Measurements from ENCODE around the gene CCM2L. TPM values are rescaled to one million over a fixed set of nuclear protein-coding genes. Genes with fewer than 3 reads are reported as not detected.

Gene CCM2L
- polyA plus RNA-seq, 2 of the 4 experiments (the other 2 are of a cell fraction) = 0.05 to 0.18 TPM

DNA sequence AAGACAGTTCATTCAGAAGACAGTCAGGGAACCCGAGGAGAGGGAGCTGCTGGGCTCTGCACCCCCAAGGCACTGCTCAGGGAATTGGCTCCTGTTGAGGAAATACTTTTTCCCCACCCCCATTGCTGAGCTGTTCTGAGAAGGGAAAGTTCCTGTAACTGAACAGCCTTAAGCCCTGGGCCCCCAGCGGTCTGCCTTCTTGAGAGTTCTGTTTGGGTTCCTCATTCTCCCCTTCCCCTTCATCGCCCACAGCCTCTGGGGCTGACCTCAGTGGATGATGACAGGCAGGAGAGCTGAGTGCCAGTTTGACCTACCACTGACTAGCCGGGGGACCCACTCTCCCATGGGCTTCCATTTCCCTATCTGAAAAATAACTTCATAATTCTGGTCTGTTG, 52.5 kb downstream of the CCM2L start:
- Histone ChIP-seq H3K4me2 (no peak overlapping the region), H3K27ac (no peak overlapping the region), H3K4me1 (no peaks in the 10 kb centered on the region), H3K9me3 (no peaks in the 10 kb centered on the region; the same call in 2 of the 3 replicates), H3K4me3 (no peak overlapping the region)
- no peak for FAIRE-seq
- ATAC-seq = no peak
- TF ChIP-seq PHF8 (IDR thresholded peaks at IDR 0.05; ENCODE audit: borderline replicate concordance, low read depth) (no peak), CHD4 (IDR thresholded peaks at IDR 0.05; ENCODE audit: borderline replicate concordance) (no peak), FOSB (CRISPR knock-in tag; IDR thresholded peaks at IDR 0.05) (no peak), NPAS2 (CRISPR knock-in tag; IDR thresholded peaks at IDR 0.05; ENCODE audit: borderline replicate concordance) (no peak), TFCP2L1 (CRISPR knock-in tag; IDR thresholded peaks at IDR 0.05) (no peak), MAZ (IDR thresholded peaks at IDR 0.05; ENCODE audit: borderline replicate concordance, low read depth, low read length) (no peak), EP300 (IDR thresholded peaks at IDR 0.05) (no peak), TP53 (CRISPR knock-in tag; IDR thresholded peaks at IDR 0.05) (no peak), BHLHE40 (IDR thresholded peaks at IDR 0.05; ENCODE audit: low read depth, low read length) (no peak)
- TF ChIP-seq, protein P1, sequence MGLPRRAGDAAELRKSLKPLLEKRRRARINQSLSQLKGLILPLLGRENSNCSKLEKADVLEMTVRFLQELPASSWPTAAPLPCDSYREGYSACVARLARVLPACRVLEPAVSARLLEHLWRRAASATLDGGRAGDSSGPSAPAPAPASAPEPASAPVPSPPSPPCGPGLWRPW (IDR thresholded peaks at IDR 0.05) = no peak
- TF ChIP-seq, protein P2, sequence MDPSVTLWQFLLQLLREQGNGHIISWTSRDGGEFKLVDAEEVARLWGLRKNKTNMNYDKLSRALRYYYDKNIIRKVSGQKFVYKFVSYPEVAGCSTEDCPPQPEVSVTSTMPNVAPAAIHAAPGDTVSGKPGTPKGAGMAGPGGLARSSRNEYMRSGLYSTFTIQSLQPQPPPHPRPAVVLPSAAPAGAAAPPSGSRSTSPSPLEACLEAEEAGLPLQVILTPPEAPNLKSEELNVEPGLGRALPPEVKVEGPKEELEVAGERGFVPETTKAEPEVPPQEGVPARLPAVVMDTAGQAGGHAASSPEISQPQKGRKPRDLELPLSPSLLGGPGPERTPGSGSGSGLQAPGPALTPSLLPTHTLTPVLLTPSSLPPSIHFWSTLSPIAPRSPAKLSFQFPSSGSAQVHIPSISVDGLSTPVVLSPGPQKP (IDR thresholded peaks at IDR 0.05; ENCODE audit: low read depth, low read length) = no peak
- TF ChIP-seq, protein P3, sequence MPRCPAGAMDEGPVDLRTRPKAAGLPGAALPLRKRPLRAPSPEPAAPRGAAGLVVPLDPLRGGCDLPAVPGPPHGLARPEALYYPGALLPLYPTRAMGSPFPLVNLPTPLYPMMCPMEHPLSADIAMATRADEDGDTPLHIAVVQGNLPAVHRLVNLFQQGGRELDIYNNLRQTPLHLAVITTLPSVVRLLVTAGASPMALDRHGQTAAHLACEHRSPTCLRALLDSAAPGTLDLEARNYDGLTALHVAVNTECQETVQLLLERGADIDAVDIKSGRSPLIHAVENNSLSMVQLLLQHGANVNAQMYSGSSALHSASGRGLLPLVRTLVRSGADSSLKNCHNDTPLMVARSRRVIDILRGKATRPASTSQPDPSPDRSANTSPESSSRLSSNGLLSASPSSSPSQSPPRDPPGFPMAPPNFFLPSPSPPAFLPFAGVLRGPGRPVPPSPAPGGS (IDR thresholded peaks at IDR 0.05) = no peak
- TF ChIP-seq, protein P4, sequence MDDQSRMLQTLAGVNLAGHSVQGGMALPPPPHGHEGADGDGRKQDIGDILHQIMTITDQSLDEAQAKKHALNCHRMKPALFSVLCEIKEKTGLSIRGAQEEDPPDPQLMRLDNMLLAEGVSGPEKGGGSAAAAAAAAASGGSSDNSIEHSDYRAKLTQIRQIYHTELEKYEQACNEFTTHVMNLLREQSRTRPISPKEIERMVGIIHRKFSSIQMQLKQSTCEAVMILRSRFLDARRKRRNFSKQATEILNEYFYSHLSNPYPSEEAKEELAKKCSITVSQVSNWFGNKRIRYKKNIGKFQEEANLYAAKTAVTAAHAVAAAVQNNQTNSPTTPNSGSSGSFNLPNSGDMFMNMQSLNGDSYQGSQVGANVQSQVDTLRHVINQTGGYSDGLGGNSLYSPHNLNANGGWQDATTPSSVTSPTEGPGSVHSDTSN (IDR thresholded peaks at IDR 0.05) = no peak
- TF ChIP-seq, protein P5, sequence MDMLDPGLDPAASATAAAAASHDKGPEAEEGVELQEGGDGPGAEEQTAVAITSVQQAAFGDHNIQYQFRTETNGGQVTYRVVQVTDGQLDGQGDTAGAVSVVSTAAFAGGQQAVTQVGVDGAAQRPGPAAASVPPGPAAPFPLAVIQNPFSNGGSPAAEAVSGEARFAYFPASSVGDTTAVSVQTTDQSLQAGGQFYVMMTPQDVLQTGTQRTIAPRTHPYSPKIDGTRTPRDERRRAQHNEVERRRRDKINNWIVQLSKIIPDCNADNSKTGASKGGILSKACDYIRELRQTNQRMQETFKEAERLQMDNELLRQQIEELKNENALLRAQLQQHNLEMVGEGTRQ (IDR thresholded peaks at IDR 0.05) = no peak
- CTCF ChIA-PET = interaction anchor here (0.6 to 2.8 kb wide), 5 partner anchors 22 to 210 kb away, joined by 3 to 10 read pairs (median 4); no protein-coding TSS in a partner anchor
- DNase-seq (ENCODE audit: low read depth in 1 of 2, low spot score in 1 of 2) = no peak
- POLR2A ChIA-PET = no interaction called here
- 32% methylated on average over 4 of the region's 4 CpGs for WGBS (ENCODE audit: missing lambda C conversion rate)

DNA sequence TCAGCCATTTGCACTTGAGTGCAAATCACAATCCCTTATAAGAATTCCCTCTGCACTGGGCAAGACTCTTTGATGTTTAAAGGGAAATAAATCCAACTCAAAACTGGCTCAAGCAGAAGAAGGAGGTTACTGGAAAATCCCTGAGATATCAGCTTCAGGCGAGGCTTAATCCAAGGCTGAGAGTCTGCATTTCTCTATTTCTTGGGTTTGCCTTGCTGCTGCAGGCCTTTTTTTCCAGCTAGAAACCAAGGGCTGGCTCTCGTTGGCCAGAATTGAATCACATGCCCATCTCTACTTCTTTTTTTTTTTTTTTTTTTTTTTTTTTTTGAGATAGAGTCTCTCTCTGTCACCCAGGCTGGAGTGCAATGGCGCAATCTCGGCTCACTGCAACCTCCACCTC, 53.5 kb downstream of the CCM2L start:
- FAIRE-seq = no peak
- no peak overlapping the region for H3K27ac ChIP-seq
- ChIA-PET POLR2A (no interaction called here), CTCF (interaction anchor here (1.0 to 2.8 kb wide), 3 partner anchors 23 to 211 kb away, joined by 3 to 10 read pairs (median 4); no protein-coding TSS in a partner anchor)
- H3K4me3 ChIP-seq = no peak overlapping the region
- H3K4me1 ChIP-seq = no peaks in the 10 kb centered on the region
- 50% methylated on average over 4 of the region's 4 CpGs for WGBS (ENCODE audit: missing lambda C conversion rate)
- DNase-seq (ENCODE audit: low read depth in 1 of 2, low spot score in 1 of 2) = no peak
- H3K9me3 ChIP-seq = no peaks in the 10 kb centered on the region; the same call in 2 of the 3 replicates
- ATAC-seq = no peak
- TF ChIP-seq CHD4 (IDR thresholded peaks at IDR 0.05; ENCODE audit: borderline replicate concordance) = no peak
- TF ChIP-seq HOXB13 (CRISPR knock-in tag; IDR thresholded peaks at IDR 0.05; ENCODE audit: low read depth) = no peak
- TF ChIP-seq SMC3 (IDR thresholded peaks at IDR 0.05) = no peak
- no peak for TF ChIP-seq HOXB5 (CRISPR knock-in tag; IDR thresholded peaks at IDR 0.05)
- TF ChIP-seq JUN (IDR thresholded peaks at IDR 0.05) = no peak
- TF ChIP-seq, protein P6, sequence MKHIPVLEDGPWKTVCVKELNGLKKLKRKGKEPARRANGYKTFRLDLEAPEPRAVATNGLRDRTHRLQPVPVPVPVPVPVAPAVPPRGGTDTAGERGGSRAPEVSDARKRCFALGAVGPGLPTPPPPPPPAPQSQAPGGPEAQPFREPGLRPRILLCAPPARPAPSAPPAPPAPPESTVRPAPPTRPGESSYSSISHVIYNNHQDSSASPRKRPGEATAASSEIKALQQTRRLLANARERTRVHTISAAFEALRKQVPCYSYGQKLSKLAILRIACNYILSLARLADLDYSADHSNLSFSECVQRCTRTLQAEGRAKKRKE (CRISPR knock-in tag; IDR thresholded peaks at IDR 0.05; ENCODE audit: low read depth) = no peak
- TF ChIP-seq MAFK (IDR thresholded peaks at IDR 0.05; ENCODE audit: partially characterized antibody) = no peak
- no peak for TF ChIP-seq RAD21 (conservative IDR thresholded peaks at IDR 0.05 in 1 of 2, IDR thresholded peaks at IDR 0.05 in 1 of 2)
- TF ChIP-seq, protein P7, sequence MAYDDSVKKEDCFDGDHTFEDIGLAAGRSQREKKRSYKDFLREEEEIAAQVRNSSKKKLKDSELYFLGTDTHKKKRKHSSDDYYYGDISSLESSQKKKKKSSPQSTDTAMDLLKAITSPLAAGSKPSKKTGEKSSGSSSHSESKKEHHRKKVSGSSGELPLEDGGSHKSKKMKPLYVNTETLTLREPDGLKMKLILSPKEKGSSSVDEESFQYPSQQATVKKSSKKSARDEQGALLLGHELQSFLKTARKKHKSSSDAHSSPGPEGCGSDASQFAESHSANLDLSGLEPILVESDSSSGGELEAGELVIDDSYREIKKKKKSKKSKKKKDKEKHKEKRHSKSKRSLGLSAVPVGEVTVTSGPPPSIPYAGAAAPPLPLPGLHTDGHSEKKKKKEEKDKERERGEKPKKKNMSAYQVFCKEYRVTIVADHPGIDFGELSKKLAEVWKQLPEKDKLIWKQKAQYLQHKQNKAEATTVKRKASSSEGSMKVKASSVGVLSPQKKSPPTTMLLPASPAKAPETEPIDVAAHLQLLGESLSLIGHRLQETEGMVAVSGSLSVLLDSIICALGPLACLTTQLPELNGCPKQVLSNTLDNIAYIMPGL (CRISPR knock-in tag; IDR thresholded peaks at IDR 0.05; ENCODE audit: borderline replicate concordance) = no peak
- no peak for TF ChIP-seq TFCP2L1 (CRISPR knock-in tag; IDR thresholded peaks at IDR 0.05)
- TF ChIP-seq, protein P8, sequence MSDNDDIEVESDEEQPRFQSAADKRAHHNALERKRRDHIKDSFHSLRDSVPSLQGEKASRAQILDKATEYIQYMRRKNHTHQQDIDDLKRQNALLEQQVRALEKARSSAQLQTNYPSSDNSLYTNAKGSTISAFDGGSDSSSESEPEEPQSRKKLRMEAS (IDR thresholded peaks at IDR 0.05) = no peak
- TF ChIP-seq POLR2AphosphoS2 (conservative IDR thresholded peaks at IDR 0.05; ENCODE audit: low read length) = no peak
- TF ChIP-seq ZC3H11A (IDR thresholded peaks at IDR 0.05) = no peak
- no peak for TF ChIP-seq ZFP36 (IDR thresholded peaks at IDR 0.05; ENCODE audit: borderline replicate concordance, partially characterized antibody)
- TF ChIP-seq ZSCAN20 (CRISPR knock-in tag; IDR thresholded peaks at IDR 0.05) = no peak
- no peak for TF ChIP-seq RFX5 (IDR thresholded peaks at IDR 0.05)
- H3K4me2 ChIP-seq = no peak overlapping the region
